Stimulated activated CD4-positive, alpha-beta T cell treated with anti-CD3 and anti-CD28 coated beads, Interleukin-12 subunit alpha, Interleukin-12 subunit beta, amount 100 ng/mL, for 24 hours (primary cell): ENCODE results near the gene DHRSX.
"Not testable (repeated sequence)": the region's sequence is repeated elsewhere in the genome, so short reads cannot be mapped to it uniquely, and the experiment has no call there.

Experiments used
- DNase-seq, 2 experiments: peaks; one replicate each; pipeline ENCODE4 v3.0.0-alpha.2; 2020; ENCODE audit warnings: low read depth in 2 of 2

Gene DHRSX

GRCh38 chrX:2316534-2316933, 184.2 kb downstream of the DHRSX start:
- DNase-seq: no peak

- no peak for DNase-seq
These were observed 185.3 kb downstream of the DHRSX start for GRCh38 chrX:2315434-2315833.

- no peak for DNase-seq
These were observed 185.9 kb downstream of the DHRSX start for GRCh38 chrX:2314831-2315365.

GRCh38 chrX:2313864-2314640, 186.7 kb downstream of the DHRSX start:
- DNase-seq: no peak

GRCh38 chrX:2312061-2312591, 188.7 kb downstream of the DHRSX start:
- not testable (repeated sequence) for DNase-seq

- DNase-seq: no peak
These were observed 189.3 kb downstream of the DHRSX start for GRCh38 chrX:2311501-2311900.

GRCh38 chrX:2301901-2302300, 198.9 kb downstream of the DHRSX start:
- DNase-seq: no peak

GRCh38 chrX:2299871-2300270, 200.9 kb downstream of the DHRSX start:
- DNase-seq: no peak

GRCh38 chrX:2286731-2287130, 214.0 kb downstream of the DHRSX start:
- DNase-seq: no peak

GRCh38 chrX:2284601-2285000, 216.2 kb downstream of the DHRSX start:
- no peak for DNase-seq

GRCh38 chrX:2284133-2284532, 216.6 kb downstream of the DHRSX start:
- no peak for DNase-seq

GRCh38 chrX:2283111-2283859, 217.5 kb downstream of the DHRSX start:
- no peak for DNase-seq

- no peak for DNase-seq
These were observed 218.2 kb downstream of the DHRSX start for GRCh38 chrX:2282490-2283090.

- no peak for DNase-seq
These were observed 228.4 kb downstream of the DHRSX start for GRCh38 chrX:2272337-2272736.

- DNase-seq: not testable (repeated sequence)
These were observed 229.2 kb downstream of the DHRSX start for GRCh38 chrX:2271595-2271994.

- not testable (repeated sequence) for DNase-seq
These were observed 230.0 kb downstream of the DHRSX start for GRCh38 chrX:2270783-2271182.

GRCh38 chrX:2267890-2268289, 232.9 kb downstream of the DHRSX start:
- no peak for DNase-seq

- no peak for DNase-seq
These were observed 234.1 kb downstream of the DHRSX start for GRCh38 chrX:2266445-2267349.

GRCh38 chrX:2265658-2266444, 234.9 kb downstream of the DHRSX start:
- not testable (repeated sequence) for DNase-seq
